Posterior vena cava (tissue), 2 donors: ENCODE measurements around the gene HK2. TPM values are rescaled to one million over a fixed set of nuclear protein-coding genes. Genes with fewer than 3 reads are reported as not detected.
"Not testable (repeated sequence)": the region's sequence is repeated elsewhere in the genome, so short reads cannot be mapped to it uniquely, and the experiment has no call there.

Experiments
- DNase-seq: peaks from one replicate; pipeline ENCODE4 v3.0.0-alpha.2; 2020; ENCODE audit warnings: low spot score
- intact Hi-C, 2 donors: fragments of 100-400 bp; cut with DNase I; formaldehyde crosslinking; loops; one replicate each; pipeline versions ENCODE4 v1.14.1 to v1.14.2; 2022 to 2023
- total RNA-seq, 2 donors: library from RNA; stranded (reverse); fragmentation: NEBNext Ultra II Directional; extraction: Animal tissue kit (Norgen Biotek cat#: 25700); gene quantifications; one replicate each; pipeline ENCODE4 v1.2.1, GENCODE V29; 2021
- donor health status: DM: yes; HTN: yes; CAD: no.
- donor health status: DM: yes; HTN: yes; CAD: no.

HK2 gene
- total RNA-seq, 2 donors from 2014 or later = 4.2 to 4.3 TPM

DNA sequence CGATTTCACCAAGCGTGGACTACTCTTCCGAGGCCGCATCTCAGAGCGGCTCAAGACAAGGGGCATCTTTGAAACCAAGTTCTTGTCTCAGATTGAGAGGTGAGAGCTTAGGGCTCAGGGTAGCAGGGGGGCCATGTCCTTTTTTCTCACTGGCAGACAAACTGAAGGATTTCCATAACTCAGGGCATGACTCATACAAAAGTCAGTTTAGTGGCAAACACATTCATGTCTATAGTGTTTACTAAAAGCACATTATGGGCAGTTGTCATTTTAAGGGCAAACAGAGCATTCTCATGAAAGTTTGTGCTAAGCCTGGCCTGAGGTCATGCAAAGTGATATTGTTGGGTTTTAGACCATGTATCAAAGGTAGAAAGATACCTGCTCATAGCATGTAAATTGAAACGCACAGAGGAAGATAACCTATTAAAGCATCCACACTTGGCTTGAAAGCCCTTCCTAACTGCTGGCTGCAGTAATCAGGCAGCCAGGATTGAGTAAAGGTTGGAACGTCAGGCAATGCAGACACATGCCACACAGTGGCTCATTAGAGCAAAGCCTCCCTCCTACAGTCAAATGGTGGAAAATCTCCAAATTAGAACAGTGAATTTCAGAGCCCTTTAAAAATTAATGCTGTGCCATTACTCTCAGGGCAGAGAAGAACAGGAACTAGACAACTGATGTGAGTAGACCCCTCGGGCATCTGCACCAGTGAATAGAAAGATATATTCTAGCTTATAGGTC lies 54.2 kb downstream of the HK2 start:
- no peak for DNase-seq
- intact Hi-C loops = no loop called here

DNA sequence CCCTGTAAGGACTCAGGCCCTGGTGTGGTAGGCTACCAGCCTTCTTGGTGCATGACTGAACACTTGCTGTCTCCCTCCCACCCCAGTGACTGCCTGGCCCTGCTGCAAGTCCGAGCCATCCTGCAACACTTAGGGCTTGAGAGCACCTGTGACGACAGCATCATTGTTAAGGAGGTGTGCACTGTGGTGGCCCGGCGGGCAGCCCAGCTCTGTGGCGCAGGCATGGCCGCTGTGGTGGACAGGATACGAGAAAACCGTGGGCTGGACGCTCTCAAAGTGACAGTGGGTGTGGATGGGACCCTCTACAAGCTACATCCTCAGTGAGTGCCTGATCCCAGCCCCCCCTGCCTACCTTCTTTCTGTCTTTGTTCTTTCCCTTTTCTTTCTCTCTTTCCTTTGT lies 55.2 kb downstream of the HK2 start:
- DNase-seq = no peak
- intact Hi-C loops = no loop called here

DNA sequence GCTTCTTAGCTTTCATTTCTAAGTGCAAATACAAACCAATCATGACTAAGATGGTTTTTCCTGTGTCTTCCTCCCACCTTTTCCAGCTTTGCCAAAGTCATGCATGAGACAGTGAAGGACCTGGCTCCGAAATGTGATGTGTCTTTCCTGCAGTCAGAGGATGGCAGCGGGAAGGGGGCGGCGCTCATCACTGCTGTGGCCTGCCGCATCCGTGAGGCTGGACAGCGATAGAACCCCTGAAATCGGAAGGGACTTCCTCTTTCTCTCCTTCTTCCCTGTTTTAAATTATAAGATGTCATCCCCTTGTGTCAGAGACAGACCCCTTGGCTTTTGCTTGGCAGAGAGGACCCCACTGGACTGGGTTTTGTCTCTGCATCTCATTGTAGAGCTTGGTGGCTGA lies 56.8 kb downstream of the HK2 start:
- intact Hi-C loops = no loop called here
- no peak for DNase-seq

DNA sequence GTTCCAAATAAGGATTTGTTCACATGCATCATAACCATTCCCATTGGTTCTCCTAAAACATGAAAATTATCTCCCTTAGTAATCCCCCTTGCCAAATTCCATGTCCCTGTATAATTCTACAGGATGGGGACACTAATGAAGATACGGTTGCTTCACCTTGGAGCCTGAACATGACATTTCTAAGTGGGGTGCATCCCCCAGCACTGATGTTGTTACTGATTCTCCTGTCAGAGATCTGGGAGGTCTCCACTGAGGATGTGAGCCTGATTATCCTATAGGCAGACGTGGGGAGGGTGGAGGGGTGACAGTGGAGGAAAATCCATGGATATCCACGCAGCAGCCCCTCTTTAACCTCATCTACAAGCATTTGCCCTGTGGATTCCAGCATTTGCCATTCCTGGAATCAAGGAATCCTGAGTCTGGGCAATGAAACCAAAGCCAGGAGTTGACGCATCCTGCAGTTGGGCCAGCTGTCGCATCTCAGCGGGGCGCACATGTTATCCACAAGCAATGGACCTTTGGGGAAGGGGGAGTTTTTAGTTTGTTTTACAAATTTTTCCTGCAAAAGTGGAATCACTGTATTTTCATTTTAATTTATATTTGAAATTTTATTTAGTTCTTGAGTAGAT lies 57.3 kb downstream of the HK2 start:
- DNase-seq = no peak
- intact Hi-C loops = no loop called here

DNA sequence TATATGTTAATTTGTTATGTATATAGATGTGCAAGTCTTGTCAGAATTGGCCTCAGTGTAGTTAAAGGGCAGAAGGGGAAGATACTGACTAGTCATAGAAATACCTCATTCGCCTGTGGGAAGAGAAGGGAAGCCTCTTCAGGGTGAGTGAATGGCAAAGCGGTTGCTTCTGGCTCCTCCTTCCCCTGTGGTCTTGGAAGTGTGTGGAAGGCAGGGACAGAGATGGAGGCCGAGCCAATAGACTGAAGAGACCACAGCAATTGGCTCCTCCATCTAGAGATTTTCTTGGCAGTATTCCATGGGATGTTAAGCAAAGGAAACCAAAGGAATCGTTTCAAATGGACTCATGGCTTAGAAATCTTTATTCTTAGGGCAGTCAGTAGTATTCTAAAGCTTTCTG lies 57.9 kb downstream of the HK2 start:
- intact Hi-C loops, DNase-seq: not testable (repeated sequence)

DNA sequence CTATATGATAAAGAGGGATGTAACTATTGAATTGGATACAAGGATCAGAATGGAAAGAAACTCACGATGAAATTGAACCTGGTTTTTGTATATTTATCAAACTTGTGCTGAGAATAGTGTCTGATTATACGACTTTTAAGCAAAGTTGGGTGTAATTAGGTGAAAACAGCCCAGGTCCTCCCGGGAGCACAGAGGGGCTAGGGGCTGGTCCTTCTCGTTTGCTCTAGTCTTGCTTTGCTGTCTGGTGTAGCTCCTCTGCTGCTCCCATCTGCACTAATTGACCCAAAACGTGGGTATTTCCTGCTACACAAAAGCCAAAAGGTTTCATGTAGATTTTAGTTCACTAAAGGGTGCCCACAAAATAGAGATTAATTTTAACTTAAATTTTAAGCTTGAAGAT lies 58.7 kb downstream of the HK2 start:
- intact Hi-C loops = no loop called here
- DNase-seq = no peak

DNA sequence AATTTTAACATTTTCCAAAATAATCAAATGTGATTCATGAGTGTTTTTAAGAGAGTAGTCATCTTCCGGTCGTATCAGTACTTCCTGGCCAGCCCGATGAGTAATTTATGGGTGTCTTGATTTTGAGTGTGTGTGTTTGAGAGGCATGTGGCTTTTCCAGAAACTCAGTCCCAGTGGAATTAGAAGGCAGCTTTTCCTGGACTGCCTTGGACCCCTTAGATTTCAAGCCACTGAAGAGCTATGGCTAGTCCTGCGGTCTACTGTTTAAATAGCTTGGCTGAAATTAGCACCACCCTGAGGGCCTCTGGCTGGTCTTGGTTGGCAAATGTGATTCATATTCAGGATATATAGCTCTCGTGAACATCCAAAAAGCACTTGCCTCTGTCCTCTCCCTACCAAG lies 59.4 kb downstream of the HK2 start:
- intact Hi-C loops = no loop called here

DNA sequence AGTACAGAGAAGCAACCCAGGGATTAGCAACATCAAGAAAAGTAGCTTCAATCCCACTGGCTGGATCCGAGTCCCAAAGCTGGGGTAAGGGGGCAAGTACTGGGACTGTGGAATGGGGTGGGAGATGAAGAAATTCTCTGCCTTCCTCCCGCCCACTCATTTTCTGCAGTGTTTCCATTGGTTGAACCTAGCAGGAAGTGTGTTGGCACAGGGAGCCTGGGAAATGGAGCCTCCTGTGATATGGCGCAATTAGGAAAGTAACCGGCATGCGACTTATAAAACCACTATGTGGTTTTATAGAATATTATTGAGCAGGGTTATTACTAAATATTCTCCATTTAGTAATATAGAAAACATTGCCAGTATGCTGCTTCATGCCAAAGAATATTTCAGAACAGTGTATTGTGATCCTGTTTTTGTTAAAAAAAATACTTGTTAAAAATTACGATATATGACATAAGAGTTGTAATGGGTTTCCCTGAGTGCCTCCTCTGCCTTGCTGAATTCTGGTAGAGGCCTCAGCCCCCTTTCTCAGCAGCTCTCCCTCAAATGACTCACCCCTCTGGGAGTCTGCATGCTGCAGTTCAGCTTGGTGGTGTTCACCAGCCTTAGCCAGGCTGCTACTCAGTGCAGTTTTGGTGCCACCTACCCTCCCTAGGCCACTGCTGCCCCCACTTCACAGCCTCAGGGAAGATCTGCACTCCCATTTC lies 60.5 kb downstream of the HK2 start:
- no peak for DNase-seq
- intact Hi-C loops = no loop called here

More for the DNA sequence above, 59.4 kb downstream of the HK2 start:
- DNase-seq = no peak

DNA sequence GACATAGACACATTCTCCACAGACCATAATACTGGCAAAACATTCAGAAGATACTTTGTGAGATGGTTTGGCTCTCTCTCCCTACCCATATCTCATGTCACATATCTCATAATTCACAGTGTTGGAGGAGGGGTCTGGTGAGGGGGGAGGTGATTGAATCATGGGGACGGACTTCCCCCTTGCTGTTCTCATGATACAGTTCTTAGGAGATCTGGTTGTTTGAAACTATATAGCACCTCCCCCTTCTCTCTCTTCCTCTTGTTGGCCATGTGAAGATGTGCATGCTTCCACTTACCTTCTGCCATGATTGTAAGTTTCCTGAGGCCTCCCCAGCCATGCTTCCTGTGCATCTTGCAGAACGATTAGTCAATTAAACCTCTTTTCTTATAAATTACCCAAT lies 61.1 kb downstream of the HK2 start:
- no peak for DNase-seq
- intact Hi-C loops = no loop called here

DNA sequence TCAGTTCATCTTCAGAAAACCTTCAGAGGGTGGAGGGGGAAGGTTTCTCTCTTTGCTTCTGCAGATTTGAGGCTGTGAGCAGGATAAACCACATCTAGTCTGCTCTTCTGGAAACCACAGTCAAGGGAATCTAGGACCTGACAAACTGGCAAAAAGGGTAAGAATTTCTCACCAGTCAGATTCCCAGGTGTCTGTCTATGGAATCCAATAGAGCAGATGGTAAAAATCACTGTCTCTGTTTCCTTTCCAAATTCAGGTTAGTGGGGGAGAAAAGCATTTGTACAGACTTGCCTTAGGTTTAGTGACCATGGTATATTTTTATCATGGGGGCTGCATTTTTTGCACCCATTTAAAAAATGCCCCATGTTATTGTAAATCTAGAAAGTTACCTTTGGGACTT lies 62.3 kb downstream of the HK2 start:
- no peak for DNase-seq
- intact Hi-C loops = no loop called here

DNA sequence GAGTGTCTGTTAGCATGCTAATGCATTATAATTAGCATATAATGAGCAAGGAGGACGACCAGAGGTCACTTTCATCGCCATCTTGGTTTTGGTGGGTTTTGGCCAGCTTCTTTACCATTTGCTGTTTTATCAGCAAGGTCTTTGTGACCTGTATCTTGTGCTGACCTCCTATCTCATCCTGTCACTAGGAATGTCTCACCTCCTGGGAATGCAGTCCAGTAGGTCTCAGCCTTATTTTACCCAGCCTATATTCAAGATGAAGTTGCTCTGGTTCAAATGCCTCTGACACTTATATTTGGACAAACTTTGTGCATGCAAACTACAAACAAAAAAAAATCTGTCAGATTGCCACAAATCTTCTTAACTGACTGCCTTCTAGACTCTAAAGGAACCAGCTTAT lies 66.3 kb downstream of the HK2 start:
- DNase-seq, intact Hi-C loops: not testable (repeated sequence)

DNA sequence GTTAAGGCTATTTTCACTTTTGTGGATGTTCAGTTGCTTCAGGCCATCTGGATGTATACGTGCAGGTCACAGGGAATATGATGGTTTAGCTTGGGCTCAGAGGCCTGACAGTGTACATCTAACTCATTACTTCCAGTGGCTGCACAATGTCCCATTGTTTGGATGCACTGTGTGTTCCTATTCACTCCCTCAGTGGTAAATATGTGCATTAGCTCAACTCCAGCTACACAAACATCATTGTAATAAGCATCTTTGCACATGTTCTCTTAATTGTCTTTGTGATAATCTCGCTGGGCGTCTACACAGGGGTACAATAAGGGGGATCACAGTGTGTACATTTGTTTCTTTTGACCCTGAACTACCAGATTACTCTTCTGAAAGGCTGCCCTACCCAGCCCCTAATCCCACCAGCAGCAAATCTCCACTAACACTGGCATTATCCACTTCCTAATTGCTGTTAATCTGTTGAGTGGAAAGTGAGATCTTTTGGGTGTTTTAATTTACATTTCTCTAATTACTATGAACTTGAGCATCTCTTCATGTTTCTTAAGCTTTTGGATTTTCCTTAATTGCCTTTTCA lies 68.4 kb downstream of the HK2 start:
- intact Hi-C loops = no loop called here
- DNase-seq = no peak

DNA sequence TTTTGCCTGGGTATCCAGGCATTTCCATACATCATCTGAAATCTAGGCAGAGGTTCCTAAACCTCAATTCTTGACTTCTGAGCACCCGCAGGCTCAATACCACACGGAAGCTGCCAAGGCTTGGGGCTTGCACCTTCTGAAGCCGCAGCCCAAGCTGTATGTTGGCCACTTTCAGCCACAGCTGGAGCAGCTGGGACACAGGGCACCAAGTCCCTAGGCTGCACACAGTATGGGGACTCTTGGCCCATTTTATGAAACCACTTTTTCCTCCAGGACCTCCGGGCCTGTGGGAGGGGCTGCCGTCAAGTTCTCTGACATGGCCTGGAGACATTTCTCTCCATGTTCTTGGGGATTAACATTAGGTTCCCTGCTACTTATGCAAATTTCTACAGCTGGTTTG lies 72.5 kb downstream of the HK2 start:
- DNase-seq = no peak
- intact Hi-C loops = no loop called here

DNA sequence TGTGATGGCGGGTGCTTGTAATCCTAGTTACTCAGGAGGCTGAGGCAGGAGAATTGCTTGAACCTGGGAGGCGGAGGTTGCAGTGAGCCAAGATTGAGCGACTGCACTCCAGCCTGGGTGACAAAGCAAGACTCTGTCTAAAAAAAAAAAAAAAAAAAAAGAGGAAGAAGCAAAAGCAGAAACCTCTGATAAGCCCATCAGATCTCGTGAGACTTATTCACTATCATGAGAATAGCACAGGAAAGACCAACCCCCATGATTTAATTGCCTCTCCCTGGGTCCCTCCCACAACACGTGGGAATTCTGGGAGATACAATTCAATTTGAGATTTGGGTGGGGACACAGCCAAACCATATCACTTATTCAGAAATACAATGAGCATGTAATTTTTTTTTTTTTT lies 73.6 kb downstream of the HK2 start:
- DNase-seq, intact Hi-C loops: not testable (repeated sequence)

DNA sequence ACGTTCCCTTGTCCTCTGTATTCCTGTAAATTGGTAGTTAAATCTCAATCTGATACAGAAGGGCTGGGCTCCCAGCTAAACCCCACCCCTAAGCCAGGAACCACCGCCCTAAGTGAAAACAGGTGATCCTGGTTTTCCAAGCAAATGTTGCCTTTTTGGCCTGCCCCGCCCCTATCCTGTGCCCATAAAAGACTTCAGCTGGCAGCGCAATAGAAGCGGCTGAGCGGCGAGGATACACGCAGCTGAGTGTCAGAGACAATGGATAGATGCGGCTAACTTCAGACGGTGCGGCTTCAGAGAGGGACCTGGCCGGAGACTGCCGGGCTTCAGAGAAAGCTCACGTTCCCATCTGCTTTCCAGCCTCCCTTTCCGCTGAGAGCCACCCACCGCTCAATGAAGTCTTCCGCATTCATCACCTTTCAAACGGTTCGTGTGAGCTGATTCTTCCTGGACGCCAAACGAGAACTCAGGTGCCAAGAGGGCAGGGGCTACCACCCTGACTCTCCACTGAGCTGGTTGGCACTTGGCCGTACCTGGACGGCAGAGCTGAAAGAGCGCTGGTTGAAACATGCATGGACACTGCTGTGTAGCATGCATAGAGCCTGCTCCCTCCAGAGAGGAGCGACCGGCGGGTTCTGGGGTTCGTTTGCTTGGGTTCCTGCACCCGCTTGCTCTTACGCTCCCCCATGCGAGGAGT lies 75.0 kb downstream of the HK2 start:
- intact Hi-C loops = no loop called here
- DNase-seq = no peak

DNA sequence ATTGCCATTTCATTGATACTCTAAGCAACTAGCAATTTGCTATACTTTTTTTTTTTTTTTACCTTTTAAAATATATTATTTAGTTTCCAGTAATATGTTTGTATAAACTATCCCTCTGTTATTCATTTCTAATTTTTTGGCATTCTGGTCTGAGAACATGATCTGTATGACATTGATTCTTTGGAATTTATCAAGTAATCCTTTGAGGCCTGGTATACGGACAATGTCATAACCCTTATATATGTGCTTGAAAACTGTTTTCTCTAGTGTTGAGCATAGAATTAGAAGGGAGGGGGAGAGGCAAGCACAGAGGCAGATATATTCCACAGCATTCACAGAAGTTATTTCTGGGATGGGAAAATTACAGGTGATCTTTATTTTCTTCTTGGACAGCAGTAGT lies 76.3 kb downstream of the HK2 start:
- no peak for DNase-seq
- intact Hi-C loops = no loop called here

DNA sequence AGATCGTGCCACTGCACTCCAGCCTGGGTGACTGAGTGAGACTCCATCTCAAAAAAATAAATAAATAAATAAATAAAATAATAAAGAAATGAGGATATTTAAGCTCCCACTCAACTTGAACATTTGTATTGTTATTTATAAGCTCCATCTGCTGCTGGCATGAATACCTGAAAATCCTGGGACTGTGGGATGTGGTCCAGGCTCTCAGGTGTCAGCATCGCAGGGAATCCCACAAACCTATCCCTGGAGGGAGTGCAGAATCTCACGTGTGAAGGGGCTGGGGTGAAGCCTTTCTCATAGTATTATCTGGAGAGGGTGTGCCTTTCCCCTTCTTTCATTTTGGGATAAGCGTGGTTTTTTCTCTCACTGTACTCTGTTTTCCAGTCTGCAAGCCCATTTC lies 77.1 kb downstream of the HK2 start:
- intact Hi-C loops = no loop called here
- DNase-seq = no peak

DNA sequence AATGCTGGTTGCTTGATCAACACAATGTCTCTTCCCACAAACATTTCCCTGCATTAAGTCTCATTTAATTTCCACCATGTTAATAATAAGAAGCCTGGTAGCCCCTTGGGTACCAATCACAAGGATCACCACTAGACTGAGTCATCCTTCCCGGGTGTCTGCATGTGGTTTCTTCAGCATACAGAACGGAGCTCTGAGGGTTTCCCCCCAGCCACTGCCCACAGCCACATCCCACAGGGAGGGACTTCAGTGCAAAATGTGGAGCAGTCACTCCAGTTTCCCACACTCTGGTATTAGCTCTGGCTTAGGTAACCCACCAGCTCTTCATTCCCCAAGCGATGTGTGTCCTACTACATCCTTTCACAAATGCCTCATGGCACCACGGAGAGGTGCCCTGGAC lies 81.8 kb downstream of the HK2 start:
- intact Hi-C loops = no loop called here
- no peak for DNase-seq

DNA sequence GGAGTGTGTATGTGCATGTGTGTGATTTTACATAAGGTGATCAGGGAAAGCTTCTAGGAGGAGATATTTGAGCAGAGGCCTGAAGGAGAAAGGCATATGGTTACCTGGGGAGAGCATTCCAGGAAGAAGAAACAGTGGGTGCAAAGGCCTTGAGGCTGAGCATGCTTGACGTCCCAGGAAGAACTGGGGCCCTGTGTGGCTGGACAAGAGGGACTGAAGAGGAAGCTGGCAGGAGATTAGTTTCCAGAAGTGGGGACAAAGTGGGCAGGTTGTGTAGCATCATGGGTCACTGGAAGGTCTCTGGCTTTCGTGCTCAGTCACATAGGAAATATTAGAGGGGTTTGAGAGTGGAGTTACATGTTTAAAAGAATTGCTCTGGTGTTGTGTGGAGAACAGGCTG lies 82.5 kb downstream of the HK2 start:
- no peak for DNase-seq
- intact Hi-C loops = no loop called here
